ENCODE data around the gene AFP. TPM values are rescaled to one million over a fixed set of nuclear protein-coding genes. Genes with fewer than 3 reads are reported as not detected.

The AFP gene
- total and polyA plus RNA-seq, 2 of the 13 experiments (the other 11 are each of a cell fraction or from before 2014, with no cell fraction given): 9,434 to 13,105 TPM

DNA sequence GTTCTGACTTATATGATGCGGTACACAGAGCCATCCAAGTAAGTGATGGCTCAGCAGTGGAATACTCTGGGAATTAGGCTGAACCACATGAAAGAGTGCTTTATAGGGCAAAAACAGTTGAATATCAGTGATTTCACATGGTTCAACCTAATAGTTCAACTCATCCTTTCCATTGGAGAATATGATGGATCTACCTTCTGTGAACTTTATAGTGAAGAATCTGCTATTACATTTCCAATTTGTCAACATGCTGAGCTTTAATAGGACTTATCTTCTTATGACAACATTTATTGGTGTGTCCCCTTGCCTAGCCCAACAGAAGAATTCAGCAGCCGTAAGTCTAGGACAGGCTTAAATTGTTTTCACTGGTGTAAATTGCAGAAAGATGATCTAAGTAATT is 15.4 kb upstream of the AFP start (continued):
- 0 out of 2 replicates have a peak, but pooled peaks have one; percentile 7 for TF ChIP-seq HNRNPL (IDR thresholded peaks at IDR 0.05; ENCODE audit: low read depth, low read length)
- no peak for TF ChIP-seq HDAC1 (CRISPR knock-in tag; IDR thresholded peaks at IDR 0.05)
- TF ChIP-seq, protein P1, sequence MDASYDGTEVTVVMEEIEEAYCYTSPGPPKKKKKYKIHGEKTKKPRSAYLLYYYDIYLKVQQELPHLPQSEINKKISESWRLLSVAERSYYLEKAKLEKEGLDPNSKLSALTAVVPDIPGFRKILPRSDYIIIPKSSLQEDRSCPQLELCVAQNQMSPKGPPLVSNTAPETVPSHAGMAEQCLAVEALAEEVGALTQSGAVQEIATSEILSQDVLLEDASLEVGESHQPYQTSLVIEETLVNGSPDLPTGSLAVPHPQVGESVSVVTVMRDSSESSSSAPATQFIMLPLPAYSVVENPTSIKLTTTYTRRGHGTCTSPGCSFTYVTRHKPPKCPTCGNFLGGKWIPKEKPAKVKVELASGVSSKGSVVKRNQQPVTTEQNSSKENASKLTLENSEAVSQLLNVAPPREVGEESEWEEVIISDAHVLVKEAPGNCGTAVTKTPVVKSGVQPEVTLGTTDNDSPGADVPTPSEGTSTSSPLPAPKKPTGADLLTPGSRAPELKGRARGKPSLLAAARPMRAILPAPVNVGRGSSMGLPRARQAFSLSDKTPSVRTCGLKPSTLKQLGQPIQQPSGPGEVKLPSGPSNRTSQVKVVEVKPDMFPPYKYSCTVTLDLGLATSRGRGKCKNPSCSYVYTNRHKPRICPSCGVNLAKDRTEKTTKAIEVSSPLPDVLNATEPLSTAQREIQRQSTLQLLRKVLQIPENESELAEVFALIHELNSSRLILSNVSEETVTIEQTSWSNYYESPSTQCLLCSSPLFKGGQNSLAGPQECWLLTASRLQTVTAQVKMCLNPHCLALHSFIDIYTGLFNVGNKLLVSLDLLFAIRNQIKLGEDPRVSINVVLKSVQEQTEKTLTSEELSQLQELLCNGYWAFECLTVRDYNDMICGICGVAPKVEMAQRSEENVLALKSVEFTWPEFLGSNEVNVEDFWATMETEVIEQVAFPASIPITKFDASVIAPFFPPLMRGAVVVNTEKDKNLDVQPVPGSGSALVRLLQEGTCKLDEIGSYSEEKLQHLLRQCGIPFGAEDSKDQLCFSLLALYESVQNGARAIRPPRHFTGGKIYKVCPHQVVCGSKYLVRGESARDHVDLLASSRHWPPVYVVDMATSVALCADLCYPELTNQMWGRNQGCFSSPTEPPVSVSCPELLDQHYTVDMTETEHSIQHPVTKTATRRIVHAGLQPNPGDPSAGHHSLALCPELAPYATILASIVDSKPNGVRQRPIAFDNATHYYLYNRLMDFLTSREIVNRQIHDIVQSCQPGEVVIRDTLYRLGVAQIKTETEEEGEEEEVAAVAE (CRISPR knock-in tag; IDR thresholded peaks at IDR 0.05; ENCODE audit: borderline replicate concordance): 0 out of 2 replicates have a peak, but pooled peaks have one; percentile 22
- TF ChIP-seq HNF4A (CRISPR knock-in tag; IDR thresholded peaks at IDR 0.05): no peak
- TF ChIP-seq CHD4 (IDR thresholded peaks at IDR 0.05; ENCODE audit: borderline replicate concordance, low read length): no peak
- TF ChIP-seq TOPORS (CRISPR knock-in tag; IDR thresholded peaks at IDR 0.05): no peak
- 0 out of 2 replicates have a peak, but pooled peaks have one; percentile 13 for TF ChIP-seq ZFY (CRISPR knock-in tag; IDR thresholded peaks at IDR 0.05)
- TF ChIP-seq, protein P2, sequence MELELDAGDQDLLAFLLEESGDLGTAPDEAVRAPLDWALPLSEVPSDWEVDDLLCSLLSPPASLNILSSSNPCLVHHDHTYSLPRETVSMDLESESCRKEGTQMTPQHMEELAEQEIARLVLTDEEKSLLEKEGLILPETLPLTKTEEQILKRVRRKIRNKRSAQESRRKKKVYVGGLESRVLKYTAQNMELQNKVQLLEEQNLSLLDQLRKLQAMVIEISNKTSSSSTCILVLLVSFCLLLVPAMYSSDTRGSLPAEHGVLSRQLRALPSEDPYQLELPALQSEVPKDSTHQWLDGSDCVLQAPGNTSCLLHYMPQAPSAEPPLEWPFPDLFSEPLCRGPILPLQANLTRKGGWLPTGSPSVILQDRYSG (CRISPR knock-in tag; IDR thresholded peaks at IDR 0.05): 0 out of 2 replicates have a peak, but pooled peaks have one; percentile 43
- peak; percentile 95 for TF ChIP-seq SSRP1 (CRISPR knock-in tag; IDR thresholded peaks at IDR 0.05)
- no peak for TF ChIP-seq ZNF598 (CRISPR knock-in tag; IDR thresholded peaks at IDR 0.05; ENCODE audit: borderline replicate concordance)
- 0 out of 2 replicates have a peak, but pooled peaks have one; percentile 34 for TF ChIP-seq ZSCAN20 (CRISPR knock-in tag; IDR thresholded peaks at IDR 0.05; ENCODE audit: borderline replicate concordance)
- TF ChIP-seq IRF2 (CRISPR knock-in tag; IDR thresholded peaks at IDR 0.05): 0 out of 2 replicates have a peak, but pooled peaks have one; percentile 34
- TF ChIP-seq MTA1 (CRISPR knock-in tag; IDR thresholded peaks at IDR 0.05; ENCODE audit: borderline replicate concordance): no peak
- no peak for TF ChIP-seq ZNF607 (CRISPR knock-in tag; IDR thresholded peaks at IDR 0.05; ENCODE audit: borderline replicate concordance)
- no peak for TF ChIP-seq MBNL3 (CRISPR knock-in tag; conservative IDR thresholded peaks at IDR 0.05)
- no peak for TF ChIP-seq GABPA (IDR thresholded peaks at IDR 0.05; ENCODE audit: low read depth, low read length)
- no peak for TF ChIP-seq GABPA (CRISPR knock-in tag; IDR thresholded peaks at IDR 0.05; ENCODE audit: low read depth)
- 0 out of 2 replicates have a peak, but pooled peaks have one; percentile 29 for TF ChIP-seq ZNF766 (CRISPR knock-in tag; IDR thresholded peaks at IDR 0.05; ENCODE audit: borderline replicate concordance)
- TF ChIP-seq PAF1 (CRISPR knock-in tag; IDR thresholded peaks at IDR 0.05): peak; percentile 99
- TF ChIP-seq, protein P3, sequence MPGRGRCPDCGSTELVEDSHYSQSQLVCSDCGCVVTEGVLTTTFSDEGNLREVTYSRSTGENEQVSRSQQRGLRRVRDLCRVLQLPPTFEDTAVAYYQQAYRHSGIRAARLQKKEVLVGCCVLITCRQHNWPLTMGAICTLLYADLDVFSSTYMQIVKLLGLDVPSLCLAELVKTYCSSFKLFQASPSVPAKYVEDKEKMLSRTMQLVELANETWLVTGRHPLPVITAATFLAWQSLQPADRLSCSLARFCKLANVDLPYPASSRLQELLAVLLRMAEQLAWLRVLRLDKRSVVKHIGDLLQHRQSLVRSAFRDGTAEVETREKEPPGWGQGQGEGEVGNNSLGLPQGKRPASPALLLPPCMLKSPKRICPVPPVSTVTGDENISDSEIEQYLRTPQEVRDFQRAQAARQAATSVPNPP (CRISPR knock-in tag; IDR thresholded peaks at IDR 0.05): peak; percentile 87
- no peak for TF ChIP-seq NAIF1 (CRISPR knock-in tag; IDR thresholded peaks at IDR 0.05; ENCODE audit: borderline replicate concordance)
- TF ChIP-seq, protein P4, sequence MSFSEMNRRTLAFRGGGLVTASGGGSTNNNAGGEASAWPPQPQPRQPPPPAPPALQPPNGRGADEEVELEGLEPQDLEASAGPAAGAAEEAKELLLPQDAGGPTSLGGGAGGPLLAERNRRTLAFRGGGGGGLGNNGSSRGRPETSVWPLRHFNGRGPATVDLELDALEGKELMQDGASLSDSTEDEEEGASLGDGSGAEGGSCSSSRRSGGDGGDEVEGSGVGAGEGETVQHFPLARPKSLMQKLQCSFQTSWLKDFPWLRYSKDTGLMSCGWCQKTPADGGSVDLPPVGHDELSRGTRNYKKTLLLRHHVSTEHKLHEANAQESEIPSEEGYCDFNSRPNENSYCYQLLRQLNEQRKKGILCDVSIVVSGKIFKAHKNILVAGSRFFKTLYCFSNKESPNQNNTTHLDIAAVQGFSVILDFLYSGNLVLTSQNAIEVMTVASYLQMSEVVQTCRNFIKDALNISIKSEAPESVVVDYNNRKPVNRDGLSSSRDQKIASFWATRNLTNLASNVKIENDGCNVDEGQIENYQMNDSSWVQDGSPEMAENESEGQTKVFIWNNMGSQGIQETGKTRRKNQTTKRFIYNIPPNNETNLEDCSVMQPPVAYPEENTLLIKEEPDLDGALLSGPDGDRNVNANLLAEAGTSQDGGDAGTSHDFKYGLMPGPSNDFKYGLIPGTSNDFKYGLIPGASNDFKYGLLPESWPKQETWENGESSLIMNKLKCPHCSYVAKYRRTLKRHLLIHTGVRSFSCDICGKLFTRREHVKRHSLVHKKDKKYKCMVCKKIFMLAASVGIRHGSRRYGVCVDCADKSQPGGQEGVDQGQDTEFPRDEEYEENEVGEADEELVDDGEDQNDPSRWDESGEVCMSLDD (CRISPR knock-in tag; IDR thresholded peaks at IDR 0.05; ENCODE audit: borderline replicate concordance): 0 out of 2 replicates have a peak, but pooled peaks have one; percentile 29
- TF ChIP-seq MXD4 (CRISPR knock-in tag; IDR thresholded peaks at IDR 0.05): 0 out of 2 replicates have a peak, but pooled peaks have one; percentile 23
